ENCODE results near the gene TCEA2.

DNA sequence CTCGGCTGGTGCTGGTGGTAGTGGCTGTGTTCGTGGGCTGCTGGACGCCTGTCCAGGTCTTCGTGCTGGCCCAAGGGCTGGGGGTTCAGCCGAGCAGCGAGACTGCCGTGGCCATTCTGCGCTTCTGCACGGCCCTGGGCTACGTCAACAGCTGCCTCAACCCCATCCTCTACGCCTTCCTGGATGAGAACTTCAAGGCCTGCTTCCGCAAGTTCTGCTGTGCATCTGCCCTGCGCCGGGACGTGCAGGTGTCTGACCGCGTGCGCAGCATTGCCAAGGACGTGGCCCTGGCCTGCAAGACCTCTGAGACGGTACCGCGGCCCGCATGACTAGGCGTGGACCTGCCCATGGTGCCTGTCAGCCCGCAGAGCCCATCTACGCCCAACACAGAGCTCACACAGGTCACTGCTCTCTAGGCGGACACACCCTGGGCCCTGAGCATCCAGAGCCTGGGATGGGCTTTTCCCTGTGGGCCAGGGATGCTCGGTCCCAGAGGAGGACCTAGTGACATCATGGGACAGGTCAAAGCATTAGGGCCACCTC is 35.5 kb downstream of the TCEA2 start:
- TF ChIP-seq CTCF (conservative IDR thresholded peaks at IDR 0.05 in 1 of 2, IDR thresholded peaks at IDR 0.05 in 1 of 2; ENCODE audit: low read depth in 1 of 2, low read length in 2 of 2) (no peak), EZH2 (IDR thresholded peaks at IDR 0.05; ENCODE audit: low read length, missing control alignments) (no peak)

Data from fibroblast of lung (primary cell).